C4-2B (cell line): ENCODE results near the gene LRP1B.

ENCODE experiments used
- ZFX ChIP-seq: fragments of 450-650 bp; IDR thresholded peaks from 2 replicates; pipeline ENCODE4 v1.6.1; 2017
- TF ChIP-seq, protein P1 (sequence below): fragments of 450-650 bp; conservative IDR thresholded peaks from 2 replicates; pipeline ENCODE4 v1.5.1; 2017; ENCODE audit warnings: mild to moderate bottlenecking

DNA sequence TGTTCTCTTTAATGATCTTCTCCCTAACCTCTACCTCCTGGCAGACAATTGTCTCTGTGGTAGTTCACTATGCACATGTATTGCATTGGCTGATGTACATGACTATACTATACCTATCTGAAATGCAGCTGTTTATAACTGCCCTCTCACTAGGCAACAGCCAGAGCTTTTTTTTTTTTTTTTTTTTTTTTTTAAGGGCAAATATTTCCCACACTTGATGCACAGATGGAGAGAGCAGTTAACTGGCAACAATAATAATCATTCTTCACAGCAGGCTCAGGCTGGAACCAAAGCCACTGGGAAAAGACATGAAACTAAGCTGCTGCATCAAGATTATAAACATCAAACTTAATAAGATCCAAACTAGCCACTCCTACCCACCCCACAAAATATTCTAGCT is 707.7 kb downstream of the LRP1B start:
- TF ChIP-seq, protein P1, sequence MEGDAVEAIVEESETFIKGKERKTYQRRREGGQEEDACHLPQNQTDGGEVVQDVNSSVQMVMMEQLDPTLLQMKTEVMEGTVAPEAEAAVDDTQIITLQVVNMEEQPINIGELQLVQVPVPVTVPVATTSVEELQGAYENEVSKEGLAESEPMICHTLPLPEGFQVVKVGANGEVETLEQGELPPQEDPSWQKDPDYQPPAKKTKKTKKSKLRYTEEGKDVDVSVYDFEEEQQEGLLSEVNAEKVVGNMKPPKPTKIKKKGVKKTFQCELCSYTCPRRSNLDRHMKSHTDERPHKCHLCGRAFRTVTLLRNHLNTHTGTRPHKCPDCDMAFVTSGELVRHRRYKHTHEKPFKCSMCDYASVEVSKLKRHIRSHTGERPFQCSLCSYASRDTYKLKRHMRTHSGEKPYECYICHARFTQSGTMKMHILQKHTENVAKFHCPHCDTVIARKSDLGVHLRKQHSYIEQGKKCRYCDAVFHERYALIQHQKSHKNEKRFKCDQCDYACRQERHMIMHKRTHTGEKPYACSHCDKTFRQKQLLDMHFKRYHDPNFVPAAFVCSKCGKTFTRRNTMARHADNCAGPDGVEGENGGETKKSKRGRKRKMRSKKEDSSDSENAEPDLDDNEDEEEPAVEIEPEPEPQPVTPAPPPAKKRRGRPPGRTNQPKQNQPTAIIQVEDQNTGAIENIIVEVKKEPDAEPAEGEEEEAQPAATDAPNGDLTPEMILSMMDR = no peak
- TF ChIP-seq ZFX = no peak
